Heart right ventricle (tissue), 16 donors: ENCODE results near the gene RAB12. TPM values are rescaled to one million over a fixed set of nuclear protein-coding genes. Genes with fewer than 3 reads are reported as not detected.

Source experiments
- ATAC-seq, 8 donors: fragments of 200-7000 bp; cut with Tn5 transposase; one replicate each; pipeline ENCODE4 v1.9.1; 2020; ENCODE audit warnings: mild to moderate bottlenecking in 8 of 8, moderate library complexity in 8 of 8, moderate number of reproducible peaks in 1 of 8
- DNase-seq, 2 donors: peaks; one replicate each; pipeline ENCODE4 v3.0.0-alpha.2; 2020
- H3K27ac ChIP-seq, 10 donors: fragments of 200-600 bp; sonication (generic) in 2 of 10; one replicate each; pipeline versions ENCODE4 v1.5.0 to v1.8.0; 2020 to 2022; ENCODE audit warnings: mild to moderate bottlenecking in 3 of 10
- H3K27me3 ChIP-seq, 7 donors: fragments of 200-600 bp; one replicate each; pipeline ENCODE4 v1.8.0; 2021 to 2022; ENCODE audit warnings: mild to moderate bottlenecking in 2 of 7
- H3K36me3 ChIP-seq, 9 donors: fragments of 200-600 bp; sonication (generic) in 1 of 9; one replicate each; pipeline versions ENCODE4 v1.5.0 to v1.8.0; 2020 to 2022; ENCODE audit warnings: mild to moderate bottlenecking in 2 of 9
- H3K4me1 ChIP-seq, 9 donors: fragments of 200-600 bp; sonication (generic) in 1 of 9; one replicate each; pipeline versions ENCODE4 v1.5.0 to v1.8.0; 2020 to 2022; ENCODE audit warnings: mild to moderate bottlenecking in 4 of 9
- H3K4me3 ChIP-seq, 10 donors: fragments of 200-600 bp; sonication (generic) in 2 of 10; one replicate each; pipeline versions ENCODE4 v1.5.0 to v1.8.0; 2020 to 2022; ENCODE audit warnings: mild to moderate bottlenecking in 7 of 10, moderate library complexity in 2 of 10
- H3K9me3 ChIP-seq, 11 donors: fragments of 200-600 bp in 10 of 11; sonication (generic) in 2 of 11; one replicate each; pipeline versions ENCODE4 v1.5.0 to v1.8.0; 2013 to 2022; ENCODE audit warnings: mild to moderate bottlenecking in 2 of 11, control low read depth in 1 of 11, moderate library complexity in 1 of 11
- CTCF ChIP-seq, 9 donors: fragments of 200-600 bp; sonication (generic) in 2 of 9; IDR thresholded peaks; one replicate each; pipeline versions ENCODE4 v1.5.0 to v1.8.0; 2021 to 2022; ENCODE audit warnings: antibody characterized with exemption in 9 of 9, mild to moderate bottlenecking in 5 of 9, moderate library complexity in 1 of 9
- WGBS, 2 donors: extraction: QIAGEN DNeasy Blood & Tissue Kit; methylation state at CpG; one replicate each; pipeline ENCODE4 v1.1.7; 2013; ENCODE audit warnings: inconsistent platforms in 1 of 2; 5-methylcytosine and 5-hydroxymethylcytosine counted together
- intact Hi-C, 10 donors: fragments of 100-400 bp; cut with DNase I; formaldehyde crosslinking; loops; one replicate each; pipeline versions ENCODE4 v1.11.1 to v1.14.2; 2022
- polyA plus RNA-seq, 2 donors: library from polyadenylated mRNA; stranded (reverse); fragments of 200-250 nt; gene quantifications; one replicate each; pipeline ENCODE4 v1.2.3, GENCODE V29; 2013
- total RNA-seq, 10 donors: library from RNA; stranded (reverse); fragmentation: NEBNext Ultra II Directional in 3 of 10; extraction: Animal tissue kit (Norgen Biotek cat#: 25700) in 3 of 10; gene quantifications; one replicate each; pipeline versions ENCODE4 v1.2.1 to v1.2.4, GENCODE V29; 2021 to 2023
- donor health status: Arrhythmogenic right ventricular cardiomyopathy.
- donor health status: ischemic (EF 13 %, LVEDD 7.1; RV severe dilation, severe dysfunction).
- donor health status: healthy with polysubstance abuse.
- donor health status: DM: no; HTN: yes; CAD: no.
- donor health status: DM: no; HTN: no; CAD: no.
- donor health status: ischemic (EF 25% LVEDD 6.9; RV normal size, moderate dysfunction).
- donor health status: ischemic (EF 25% LVEDD 5.7; RV mildly dilated, moderate dysfunction).
- donor health status: healthy.
- donor health status: DM: yes; HTN: yes; CAD: no.
- donor health status: Ischemic cardiomyopathy.
- donor health status: ischemic (EF 35%, LVEDD 5.7; RV mildly dilated, moderate dysfunction).
- donor health status: nonischemic (EF 11% LVEDD 7.7; RV severe dilation, severe dysfunction).
- donor health status: DM: yes; HTN: yes; CAD: no.
- donor health status: PGD.
- donor health status: ischemic (EF 29% LVEDD 5.4; RV normal size, mild dysfunction).
- donor health status: nonischemic (EF 23%, LVEDD 6.1; RV moderate dilation, normal function).

RAB12 gene
- total and polyA plus RNA-seq, 12 donors: 40.8 to 121 (median 104) TPM

GRCh38 chr18:8632386-8632785 lies 23.1 kb downstream of the RAB12 start:
- Histone ChIP-seq H3K9me3 (no peaks in the 10 kb centered on the region), H3K36me3 (peaks cover 0 to 94% (median 42%) of the 10 kb centered on the region in 9 donors), H3K4me3 (no peak overlapping the region), H3K27ac (no peak overlapping the region), H3K4me1 (peaks cover 0 to 40% (median 15%) of the 10 kb centered on the region in 9 donors), H3K27me3 (no peaks in the 10 kb centered on the region)
- 91 to 97% methylated on average over 4 of the region's 4 CpGs for WGBS, 2 donors
- ATAC-seq: peak in 1 of 8 donors; percentile 41
- TF ChIP-seq CTCF (IDR thresholded peaks at IDR 0.05): no peak
- no peak for DNase-seq
- intact Hi-C loops: no loop called here

- no peak for DNase-seq
- no peak for TF ChIP-seq CTCF (IDR thresholded peaks at IDR 0.05)
- Histone ChIP-seq H3K36me3 (peaks cover 0 to 100% (median 51%) of the 10 kb centered on the region in 9 donors), H3K27me3 (no peaks in the 10 kb centered on the region), H3K9me3 (no peaks in the 10 kb centered on the region), H3K4me1 (peaks cover 0 to 19% (median 5%) of the 10 kb centered on the region in 9 donors), H3K27ac (no peak overlapping the region), H3K4me3 (no peak overlapping the region)
- 92 to 95% methylated on average over 6 of the region's 6 CpGs for WGBS, 2 donors
- no peak for ATAC-seq
- intact Hi-C loops: no loop called here
These were observed 25.3 kb downstream of the RAB12 start for GRCh38 chr18:8634508-8634907.

- H3K36me3 ChIP-seq: peaks cover 0 to 100% (median 57%) of the 10 kb centered on the region in 9 donors
- no peak for TF ChIP-seq CTCF (IDR thresholded peaks at IDR 0.05)
- DNase-seq (no peak), ATAC-seq (no peak)
- intact Hi-C loops: no loop called here
- H3K4me3 ChIP-seq: no peak overlapping the region
- peaks cover 0 to 16% (median 4%) of the 10 kb centered on the region in 9 donors for H3K4me1 ChIP-seq
- no peak overlapping the region for H3K27ac ChIP-seq
- no peaks in the 10 kb centered on the region for H3K9me3 ChIP-seq
- no peaks in the 10 kb centered on the region for H3K27me3 ChIP-seq
- 93 to 96% methylated on average over 3 of the region's 3 CpGs for WGBS, 2 donors
These were observed 25.9 kb downstream of the RAB12 start for GRCh38 chr18:8635087-8635486.

- no peak for TF ChIP-seq CTCF (IDR thresholded peaks at IDR 0.05)
- WGBS, 2 donors: 94% methylated on average over 11 of the region's 11 CpGs
- Histone ChIP-seq H3K4me3 (no peak overlapping the region), H3K27me3 (no peaks in the 10 kb centered on the region), H3K27ac (no peak overlapping the region), H3K4me1 (no peaks in the 10 kb centered on the region), H3K36me3 (peaks cover 0 to 66% (median 40%) of the 10 kb centered on the region in 9 donors), H3K9me3 (no peaks in the 10 kb centered on the region)
- ATAC-seq (no peak), DNase-seq (no peak)
- intact Hi-C loops: no loop called here
These were observed 30.5 kb downstream of the RAB12 start for GRCh38 chr18:8639762-8640161.
